HepG2 (cell line): ENCODE measurements around the gene RER1. TPM values are rescaled to one million over a fixed set of nuclear protein-coding genes. Genes with fewer than 3 reads are reported as not detected.
A peak's percentile ranks its signal among the peaks of the same experiment; 100 is the strongest.

Source experiments
- ATF1 ChIP-seq: IDR thresholded peaks from 2 replicates; pipeline ENCODE4 v1.6.1; 2016; ENCODE audit warnings: mild to moderate bottlenecking, control low read depth
- ESRRA ChIP-seq: sonication (generic); formaldehyde crosslinking; IDR thresholded peaks from 2 replicates; pipeline ENCODE4 v1.5.1; 2020; ENCODE audit warnings: mild to moderate bottlenecking, low read depth, missing genetic modification reagents
- NR1H2 ChIP-seq: sonication (generic); formaldehyde crosslinking; IDR thresholded peaks from 2 replicates; pipeline ENCODE4 v1.8.1; 2022; ENCODE audit warnings: low read depth, missing genetic modification reagents, borderline replicate concordance
- PHF21A ChIP-seq: sonication (generic); formaldehyde crosslinking; IDR thresholded peaks from 2 replicates; pipeline ENCODE4 v1.5.0; 2020; ENCODE audit warnings: mild to moderate bottlenecking, missing genetic modification reagents
- POLR2AphosphoS2 ChIP-seq: IDR thresholded peaks from 2 replicates; pipeline ENCODE4 v1.6.1; 2011; ENCODE audit warnings: low read depth, low read length, improper control_type of control experiment
- RARA ChIP-seq: IDR thresholded peaks from 2 replicates; pipeline ENCODE4 v1.6.1; 2016; ENCODE audit warnings: missing genetic modification reagents, missing compliant biosample characterization
- SALL2 ChIP-seq: sonication (generic); formaldehyde crosslinking; IDR thresholded peaks from 2 replicates; pipeline ENCODE4 v1.8.1; 2023; ENCODE audit warnings: mild to moderate bottlenecking, missing genetic modification reagents, inconsistent platforms
- SIX4 ChIP-seq: sonication (generic); formaldehyde crosslinking; IDR thresholded peaks from 2 replicates; pipeline ENCODE4 v1.4.0; 2020; ENCODE audit warnings: missing genetic modification reagents
- SRY ChIP-seq: sonication (generic); formaldehyde crosslinking; IDR thresholded peaks from 2 replicates; pipeline ENCODE4 v1.8.0; 2022; ENCODE audit warnings: mild to moderate bottlenecking, missing genetic modification reagents
- TBX3 ChIP-seq: fragments of 450-650 bp; IDR thresholded peaks from 2 replicates; pipeline ENCODE4 v1.6.1; 2017; ENCODE audit warnings: antibody characterized with exemption, mild to moderate bottlenecking, inconsistent platforms, borderline replicate concordance
- TEAD2 ChIP-seq: sonication (generic); formaldehyde crosslinking; IDR thresholded peaks from 2 replicates; pipeline ENCODE4 v1.9.0; 2021; ENCODE audit warnings: missing genetic modification reagents
- YEATS4 ChIP-seq: sonication (generic); formaldehyde crosslinking; IDR thresholded peaks from 2 replicates; pipeline ENCODE4 v1.4.0; 2020; ENCODE audit warnings: missing genetic modification reagents, borderline replicate concordance
- ZBTB8A ChIP-seq: sonication (generic); formaldehyde crosslinking; IDR thresholded peaks from 2 replicates; pipeline ENCODE4 v1.4.0; 2020; ENCODE audit warnings: mild to moderate bottlenecking, low read depth, missing genetic modification reagents, borderline replicate concordance
- ZNF230 ChIP-seq: sonication (generic); formaldehyde crosslinking; IDR thresholded peaks from 2 replicates; pipeline ENCODE4 v1.4.0; 2020; ENCODE audit warnings: mild to moderate bottlenecking, missing genetic modification reagents
- ZNF343 ChIP-seq: sonication (generic); formaldehyde crosslinking; IDR thresholded peaks from 2 replicates; pipeline ENCODE4 v1.4.0; 2020; ENCODE audit warnings: mild to moderate bottlenecking, missing genetic modification reagents
- ZNF354B ChIP-seq: sonication (generic); formaldehyde crosslinking; IDR thresholded peaks from 2 replicates; pipeline ENCODE4 v1.8.0; 2022; ENCODE audit warnings: mild to moderate bottlenecking, missing genetic modification reagents
- ZNF567 ChIP-seq: sonication (generic); formaldehyde crosslinking; IDR thresholded peaks from 2 replicates; pipeline ENCODE4 v1.8.1; 2023; ENCODE audit warnings: mild to moderate bottlenecking, missing genetic modification reagents, borderline replicate concordance
- ZNF619 ChIP-seq: sonication (generic); formaldehyde crosslinking; IDR thresholded peaks from 2 replicates; pipeline ENCODE4 v1.4.0; 2020; ENCODE audit warnings: mild to moderate bottlenecking, missing genetic modification reagents
- ZNF629 ChIP-seq: sonication (generic); formaldehyde crosslinking; conservative IDR thresholded peaks from 2 replicates; pipeline ENCODE4 v1.5.0; 2020; ENCODE audit warnings: missing genetic modification reagents
- ZNF737 ChIP-seq: sonication (generic); formaldehyde crosslinking; IDR thresholded peaks from 2 replicates; pipeline ENCODE4 v1.5.0; 2020; ENCODE audit warnings: missing genetic modification reagents, mild to moderate bottlenecking, borderline replicate concordance
- ZNF878 ChIP-seq: sonication (generic); formaldehyde crosslinking; IDR thresholded peaks from 2 replicates; pipeline ENCODE4 v1.8.1; 2023; ENCODE audit warnings: mild to moderate bottlenecking, missing genetic modification reagents, moderate library complexity
- ZSCAN22 ChIP-seq: sonication (generic); formaldehyde crosslinking; IDR thresholded peaks from 2 replicates; pipeline ENCODE4 v1.4.0; 2020; ENCODE audit warnings: mild to moderate bottlenecking, missing genetic modification reagents
- polyA plus RNA-seq, 8 experiments: library from polyadenylated mRNA; depleted of rRNA in 3 of 8; stranded (reverse) in 7 of 8; unstranded in 1 of 8; fragments of >200 nt; fragmentation: Illumina TruSeq in 4 of 8; extraction: Trizol in 4 of 8; gene quantifications; 2 replicates each; pipeline versions ENCODE4 v1.2.1 to v1.2.3, GENCODE V29; 2011 to 2016; ENCODE audit warnings: low read depth in 4 of 8, missing spikeins in 1 of 8, mixed read lengths in 1 of 8; ENCODE audit not compliant: insufficient read depth in 1 of 8
- total RNA-seq, 5 experiments: library from RNA; depleted of rRNA; stranded (reverse); fragments of >200 nt; fragmentation: Illumina TruSeq; extraction: Trizol; gene quantifications; 2 replicates each; pipeline ENCODE4 v1.2.3, GENCODE V29; 2016; ENCODE audit warnings: low read depth in 1 of 5
- TF ChIP-seq, protein P1 (sequence below): sonication (generic); formaldehyde crosslinking; IDR thresholded peaks from 2 replicates; pipeline ENCODE4 v1.8.0; 2022; ENCODE audit warnings: missing genetic modification reagents, mild to moderate bottlenecking, moderate library complexity, borderline replicate concordance
- TF ChIP-seq, protein P2 (sequence below): sonication (generic); formaldehyde crosslinking; IDR thresholded peaks from 2 replicates; pipeline ENCODE4 v1.4.0; 2020; ENCODE audit warnings: missing genetic modification reagents, mild to moderate bottlenecking, borderline replicate concordance
- TF ChIP-seq, protein P3 (sequence below): sonication (generic); formaldehyde crosslinking; IDR thresholded peaks from 2 replicates; pipeline ENCODE4 v1.4.0; 2020; ENCODE audit warnings: mild to moderate bottlenecking, low read depth, missing genetic modification reagents
- TF ChIP-seq, protein P4 (sequence below): sonication (generic); formaldehyde crosslinking; IDR thresholded peaks from 2 replicates; pipeline ENCODE4 v1.8.1; 2023; ENCODE audit warnings: mild to moderate bottlenecking, missing genetic modification reagents

RER1 gene
- total and polyA plus RNA-seq, 2 of the 13 experiments (the other 11 are each of a cell fraction or from before 2014, with no cell fraction given), result 128 to 164 TPM

DNA sequence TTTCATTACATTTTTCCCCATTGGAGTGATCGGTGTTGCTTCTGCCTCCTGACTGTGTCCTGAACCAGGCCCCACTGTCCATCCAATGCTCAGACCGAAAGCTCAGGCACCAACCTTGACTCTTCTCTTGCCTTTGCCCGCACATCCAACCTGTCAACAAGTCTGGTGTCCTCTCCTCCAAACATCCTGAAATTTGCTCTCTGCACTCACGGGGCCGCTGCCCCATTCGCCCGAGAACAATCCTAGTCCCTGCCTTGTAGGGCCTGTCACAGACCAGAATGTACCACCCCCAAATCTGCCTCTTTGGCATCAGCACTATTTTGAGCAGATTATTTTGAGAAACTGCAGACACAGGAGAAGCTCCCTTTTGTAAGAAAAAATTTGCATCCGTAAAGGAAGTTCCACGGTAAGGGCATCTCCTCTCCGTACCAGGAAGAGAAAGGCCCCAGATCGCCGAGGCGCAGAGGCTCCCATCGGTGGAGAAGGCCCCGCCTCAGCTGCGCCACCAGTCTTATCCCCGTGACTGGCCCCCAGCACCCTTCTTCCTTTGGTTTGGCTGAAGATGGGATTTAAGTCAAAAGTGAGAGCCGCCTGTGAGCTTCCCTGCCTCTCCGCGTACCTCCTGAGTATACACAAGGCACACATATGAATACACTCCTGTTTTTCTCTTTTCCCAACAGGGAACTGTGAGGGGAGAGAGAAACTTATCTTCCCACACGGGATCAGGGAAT, 7.3 kb upstream of the RER1 start (continued):
- TF ChIP-seq RARA (CRISPR knock-in tag) (peak; percentile 88), POLR2AphosphoS2 (no peak), ZNF629 (CRISPR knock-in tag) (0 out of 2 replicates have a peak, but pooled peaks have one; percentile 14), ZNF354B (CRISPR knock-in tag) (no peak), TBX3 (no peak), ZSCAN22 (CRISPR knock-in tag) (no peak), SALL2 (CRISPR knock-in tag) (no peak), PHF21A (CRISPR knock-in tag) (0 out of 2 replicates have a peak, but pooled peaks have one; percentile 26), SRY (CRISPR knock-in tag) (no peak), YEATS4 (CRISPR knock-in tag) (no peak), ZBTB8A (CRISPR knock-in tag) (no peak), SIX4 (CRISPR knock-in tag) (no peak), ATF1 (CRISPR knock-in tag) (no peak), ZNF878 (CRISPR knock-in tag) (no peak), ESRRA (CRISPR knock-in tag) (peak; percentile 56; the same call in 1 of the 2 replicates), ZNF619 (CRISPR knock-in tag) (no peak), ZNF230 (peak; percentile 42; the same call in 1 of the 2 replicates), NR1H2 (CRISPR knock-in tag) (no peak), ZNF567 (no peak), ZNF343 (CRISPR knock-in tag) (no peak), ZNF737 (CRISPR knock-in tag) (no peak), TEAD2 (no peak)
- TF ChIP-seq, protein P1, sequence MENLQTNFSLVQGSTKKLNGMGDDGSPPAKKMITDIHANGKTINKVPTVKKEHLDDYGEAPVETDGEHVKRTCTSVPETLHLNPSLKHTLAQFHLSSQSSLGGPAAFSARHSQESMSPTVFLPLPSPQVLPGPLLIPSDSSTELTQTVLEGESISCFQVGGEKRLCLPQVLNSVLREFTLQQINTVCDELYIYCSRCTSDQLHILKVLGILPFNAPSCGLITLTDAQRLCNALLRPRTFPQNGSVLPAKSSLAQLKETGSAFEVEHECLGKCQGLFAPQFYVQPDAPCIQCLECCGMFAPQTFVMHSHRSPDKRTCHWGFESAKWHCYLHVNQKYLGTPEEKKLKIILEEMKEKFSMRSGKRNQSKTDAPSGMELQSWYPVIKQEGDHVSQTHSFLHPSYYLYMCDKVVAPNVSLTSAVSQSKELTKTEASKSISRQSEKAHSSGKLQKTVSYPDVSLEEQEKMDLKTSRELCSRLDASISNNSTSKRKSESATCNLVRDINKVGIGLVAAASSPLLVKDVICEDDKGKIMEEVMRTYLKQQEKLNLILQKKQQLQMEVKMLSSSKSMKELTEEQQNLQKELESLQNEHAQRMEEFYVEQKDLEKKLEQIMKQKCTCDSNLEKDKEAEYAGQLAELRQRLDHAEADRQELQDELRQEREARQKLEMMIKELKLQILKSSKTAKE (CRISPR knock-in tag), result peak; percentile 73
- TF ChIP-seq, protein P2, sequence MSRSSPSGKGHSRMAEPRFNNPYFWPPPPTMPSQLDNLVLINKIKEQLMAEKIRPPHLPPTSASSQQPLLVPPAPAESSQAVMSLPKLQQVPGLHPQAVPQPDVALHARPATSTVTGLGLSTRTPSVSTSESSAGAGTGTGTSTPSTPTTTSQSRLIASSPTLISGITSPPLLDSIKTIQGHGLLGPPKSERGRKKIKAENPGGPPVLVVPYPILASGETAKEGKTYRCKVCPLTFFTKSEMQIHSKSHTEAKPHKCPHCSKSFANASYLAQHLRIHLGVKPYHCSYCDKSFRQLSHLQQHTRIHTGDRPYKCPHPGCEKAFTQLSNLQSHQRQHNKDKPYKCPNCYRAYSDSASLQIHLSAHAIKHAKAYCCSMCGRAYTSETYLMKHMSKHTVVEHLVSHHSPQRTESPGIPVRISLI, result no peak
- TF ChIP-seq, protein P3, sequence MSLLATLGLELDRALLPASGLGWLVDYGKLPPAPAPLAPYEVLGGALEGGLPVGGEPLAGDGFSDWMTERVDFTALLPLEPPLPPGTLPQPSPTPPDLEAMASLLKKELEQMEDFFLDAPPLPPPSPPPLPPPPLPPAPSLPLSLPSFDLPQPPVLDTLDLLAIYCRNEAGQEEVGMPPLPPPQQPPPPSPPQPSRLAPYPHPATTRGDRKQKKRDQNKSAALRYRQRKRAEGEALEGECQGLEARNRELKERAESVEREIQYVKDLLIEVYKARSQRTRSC (CRISPR knock-in tag), result no peak
- TF ChIP-seq, protein P4, sequence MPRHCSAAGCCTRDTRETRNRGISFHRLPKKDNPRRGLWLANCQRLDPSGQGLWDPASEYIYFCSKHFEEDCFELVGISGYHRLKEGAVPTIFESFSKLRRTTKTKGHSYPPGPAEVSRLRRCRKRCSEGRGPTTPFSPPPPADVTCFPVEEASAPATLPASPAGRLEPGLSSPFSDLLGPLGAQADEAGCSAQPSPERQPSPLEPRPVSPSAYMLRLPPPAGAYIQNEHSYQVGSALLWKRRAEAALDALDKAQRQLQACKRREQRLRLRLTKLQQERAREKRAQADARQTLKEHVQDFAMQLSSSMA (CRISPR knock-in tag), result 0 out of 2 replicates have a peak, but pooled peaks have one; percentile 69
